PFSK-1 (cell line): ENCODE measurements around the gene GJA9.

ENCODE experiments used
- FOXP2 ChIP-seq: optimal IDR thresholded peaks from 2 replicates; pipeline ENCODE3; 2011; ENCODE audit warnings: borderline replicate concordance, control low read depth, inconsistent platforms; ENCODE audit not compliant: insufficient read depth; ENCODE audit errors: extremely low read length, extremely low read depth
- POLR2AphosphoS5 ChIP-seq: IDR thresholded peaks from 2 replicates; pipeline ENCODE4 v1.6.1; 2012; ENCODE audit warnings: low read depth, mild to moderate bottlenecking, control low read depth, low read length, moderate library complexity
- TAF1 ChIP-seq: IDR thresholded peaks from 2 replicates; pipeline ENCODE4 v1.6.1; 2012; ENCODE audit warnings: low read length, control low read depth, borderline replicate concordance; ENCODE audit not compliant: insufficient read depth

DNA sequence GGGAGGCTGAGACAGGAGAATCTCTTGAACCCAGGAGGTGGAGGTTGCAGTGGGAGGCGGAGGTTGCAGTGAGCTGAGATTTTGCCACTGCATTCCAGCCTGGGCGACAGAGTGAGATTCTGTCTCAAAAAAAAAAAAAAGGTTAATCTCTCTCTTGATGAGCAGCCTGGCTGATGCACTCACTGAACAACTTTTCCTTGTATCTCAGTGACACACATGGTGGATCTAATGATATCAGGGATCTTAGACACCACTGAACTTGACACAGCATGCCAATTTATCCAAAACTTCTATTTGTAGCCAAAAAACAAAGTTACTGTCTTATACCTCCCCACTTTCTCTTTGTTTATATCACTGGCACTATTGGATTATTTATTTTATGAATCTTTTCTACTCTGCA lies 44.0 kb upstream of the GJA9 start:
- TF ChIP-seq POLR2AphosphoS5 (no peak), FOXP2 (no peak), TAF1 (no peak)
